ENCODE data around the gene ANKRD34A. TPM values are rescaled to one million over a fixed set of nuclear protein-coding genes. Genes with fewer than 3 reads are reported as not detected.

ANKRD34A gene
- total and polyA plus RNA-seq, 2 of the 8 experiments (the other 6 are each of a cell fraction or from before 2014, with no cell fraction given), result 0.15 to 0.20 TPM

GRCh38 chr1:145993618-145994390 lies 29.4 kb upstream of the ANKRD34A start (continued):
- no peak for TF ChIP-seq HDAC2 (IDR thresholded peaks at IDR 0.05; ENCODE audit: borderline replicate concordance in 1 of 2, low read depth in 2 of 2, low read length in 2 of 2)
- TF ChIP-seq MAX (IDR thresholded peaks at IDR 0.05), result no peak
- TF ChIP-seq RAD21 (IDR thresholded peaks at IDR 0.05 in 1 of 2, conservative IDR thresholded peaks at IDR 0.05 in 1 of 2; ENCODE audit: low read depth in 2 of 2, low read length in 2 of 2), result no peak
- TF ChIP-seq BRCA1 (IDR thresholded peaks at IDR 0.05; ENCODE audit: low read depth, low read length), result no peak
- no peak for TF ChIP-seq POLR2A (IDR thresholded peaks at IDR 0.05; ENCODE audit: control extremely low read depth in 1 of 2, low read depth in 2 of 2, low read length in 2 of 2)
- no peak for TF ChIP-seq USF2 (IDR thresholded peaks at IDR 0.05; ENCODE audit: low read length)
- no peak for TF ChIP-seq RBBP5 (IDR thresholded peaks at IDR 0.05; ENCODE audit: borderline replicate concordance, low read depth, low read length)

All from H1 (cell line).